Breast epithelium (tissue), 4 donors: ENCODE data around the gene FSIP1. TPM values are rescaled to one million over a fixed set of nuclear protein-coding genes. Genes with fewer than 3 reads are reported as not detected.

Experiments used
- DNase-seq, 2 donors: peaks; one replicate each; pipeline ENCODE4 v3.0.0-alpha.2; 2019; ENCODE audit warnings: low spot score in 2 of 2
- H3K27ac ChIP-seq, 2 donors: fragments of 200-600 bp; sonication (generic) in 1 of 2; one replicate each; pipeline ENCODE4 v1.5.1; 2016 to 2019; ENCODE audit warnings: mild to moderate bottlenecking in 1 of 2
- H3K27me3 ChIP-seq, 2 donors: fragments of 200-600 bp; sonication (generic) in 1 of 2; one replicate each; pipeline versions ENCODE4 v1.5.1 to v1.6.0; 2017 to 2019; ENCODE audit warnings: control low read depth in 1 of 2, mild to moderate bottlenecking in 1 of 2
- H3K36me3 ChIP-seq: fragments of 200-600 bp; one replicate; pipeline ENCODE4 v1.5.1; 2019
- H3K4me1 ChIP-seq, 2 donors: fragments of 200-600 bp; sonication (generic); one replicate each; pipeline ENCODE4 v1.5.1; 2016 to 2019; ENCODE audit warnings: control low read depth in 1 of 2
- H3K4me3 ChIP-seq, 3 donors: fragments of 200-600 bp; sonication (generic); 1 replicate in 2 of 3; 2 replicates in 1 of 3; pipeline ENCODE4 v1.5.1; 2016 to 2019; ENCODE audit warnings: mild to moderate bottlenecking in 3 of 3, moderate library complexity in 2 of 3
- H3K9me3 ChIP-seq, 2 donors: fragments of 200-600 bp; sonication (generic) in 1 of 2; one replicate each; pipeline ENCODE4 v1.5.1; 2016 to 2019; ENCODE audit warnings: control low read depth in 1 of 2
- CTCF ChIP-seq, 3 donors: fragments of 450-650 bp; IDR thresholded peaks; one replicate each; pipeline ENCODE4 v1.5.1; 2016 to 2017; ENCODE audit warnings: antibody characterized with exemption in 3 of 3, mild to moderate bottlenecking in 3 of 3, moderate library complexity in 3 of 3
- POLR2A ChIP-seq: fragments of 450-650 bp; IDR thresholded peaks from one replicate; pipeline ENCODE4 v1.6.1; 2016; ENCODE audit warnings: antibody characterized with exemption, mild to moderate bottlenecking, moderate library complexity
- POLR2AphosphoS5 ChIP-seq, 3 donors: sonication (generic); formaldehyde crosslinking; IDR thresholded peaks; one replicate each; pipeline ENCODE4 v1.6.1; 2017; ENCODE audit warnings: antibody characterized with exemption in 3 of 3
- intact Hi-C: fragments of 100-400 bp; cut with DNase I; formaldehyde crosslinking; loops from one replicate; pipeline ENCODE4 v1.15.1; 2023; ENCODE audit warnings: low total_unique reads
- total RNA-seq, 3 donors: library from RNA; depleted of rRNA; stranded (reverse); fragments of >200 nt; gene quantifications; one replicate each; pipeline ENCODE4 v1.1.0, GENCODE V29; 2016

The FSIP1 gene
- total RNA-seq, 3 donors from 2014 or later: 0.32 to 23.3 (median 16.2) TPM

GRCh38 chr15:39752246-39752645 is 30.4 kb downstream of the FSIP1 start:
- Histone ChIP-seq H3K27ac (no peak overlapping the region), H3K4me3 (no peak overlapping the region), H3K36me3 (no peaks in the 10 kb centered on the region), H3K4me1 (no peaks in the 10 kb centered on the region), H3K9me3 (no peaks in the 10 kb centered on the region), H3K27me3 (no peaks in the 10 kb centered on the region)
- DNase-seq: no peak
- TF ChIP-seq POLR2AphosphoS5 (IDR thresholded peaks at IDR 0.05) (no peak), POLR2A (no peak), CTCF (IDR thresholded peaks at IDR 0.05) (no peak)
- intact Hi-C loops: no loop called here

- no peak for DNase-seq
- TF ChIP-seq POLR2A (no peak), CTCF (IDR thresholded peaks at IDR 0.05) (no peak), POLR2AphosphoS5 (IDR thresholded peaks at IDR 0.05) (no peak)
- intact Hi-C loops: no loop called here
Measured at GRCh38 chr15:39748276-39748675, 34.4 kb downstream of the FSIP1 start.

GRCh38 chr15:39747326-39747725 is 35.3 kb downstream of the FSIP1 start:
- TF ChIP-seq CTCF (IDR thresholded peaks at IDR 0.05) (no peak), POLR2A (no peak), POLR2AphosphoS5 (IDR thresholded peaks at IDR 0.05) (no peak)
- Histone ChIP-seq H3K27me3 (no peaks in the 10 kb centered on the region), H3K4me1 (no peaks in the 10 kb centered on the region), H3K9me3 (no peaks in the 10 kb centered on the region), H3K4me3 (no peak overlapping the region), H3K36me3 (no peaks in the 10 kb centered on the region), H3K27ac (no peak overlapping the region)
- intact Hi-C loops: no loop called here
- no peak for DNase-seq

More at GRCh38 chr15:39748276-39748675, 34.4 kb downstream of the FSIP1 start:
- Histone ChIP-seq H3K4me3 (no peak overlapping the region), H3K9me3 (no peaks in the 10 kb centered on the region), H3K27me3 (no peaks in the 10 kb centered on the region), H3K36me3 (no peaks in the 10 kb centered on the region), H3K27ac (peak overlapping the region in 1 of 2 donors; percentile 27), H3K4me1 (no peaks in the 10 kb centered on the region)

GRCh38 chr15:39746714-39747276 is 35.8 kb downstream of the FSIP1 start:
- H3K4me1 ChIP-seq: no peaks in the 10 kb centered on the region
- no peaks in the 10 kb centered on the region for H3K27me3 ChIP-seq
- H3K36me3 ChIP-seq: no peaks in the 10 kb centered on the region
- no peak overlapping the region for H3K4me3 ChIP-seq
- intact Hi-C loops: no loop called here
- no peak overlapping the region for H3K27ac ChIP-seq
- TF ChIP-seq POLR2AphosphoS5 (IDR thresholded peaks at IDR 0.05): no peak
- no peak for TF ChIP-seq POLR2A
- no peak for TF ChIP-seq CTCF (IDR thresholded peaks at IDR 0.05)
- no peaks in the 10 kb centered on the region for H3K9me3 ChIP-seq
- DNase-seq: no peak

- no peaks in the 10 kb centered on the region for H3K4me1 ChIP-seq
- no peaks in the 10 kb centered on the region for H3K9me3 ChIP-seq
- H3K27ac ChIP-seq: no peak overlapping the region
- DNase-seq: no peak
- no peak for TF ChIP-seq POLR2AphosphoS5 (IDR thresholded peaks at IDR 0.05)
- TF ChIP-seq POLR2A: no peak
- TF ChIP-seq CTCF (IDR thresholded peaks at IDR 0.05): no peak
- H3K4me3 ChIP-seq: no peak overlapping the region
- no peaks in the 10 kb centered on the region for H3K36me3 ChIP-seq
- intact Hi-C loops: no loop called here
- no peaks in the 10 kb centered on the region for H3K27me3 ChIP-seq
Measured at GRCh38 chr15:39746176-39746575, 36.5 kb downstream of the FSIP1 start.
